Measurements from ENCODE around the gene MAPKBP1.

MAPKBP1 gene

GRCh38 chr15:41801185-41801584, 26.9 kb downstream of the MAPKBP1 start:
- no peak overlapping the region for H3K4me3 ChIP-seq (ENCODE audit: low read depth, low read length)
- TF ChIP-seq CTCF (IDR thresholded peaks at IDR 0.05; ENCODE audit: borderline replicate concordance, insufficient read depth, low read depth, low read length): no peak

- H3K4me3 ChIP-seq (ENCODE audit: low read depth, low read length): no peak overlapping the region
- TF ChIP-seq CTCF (IDR thresholded peaks at IDR 0.05; ENCODE audit: borderline replicate concordance, insufficient read depth, low read depth, low read length): no peak
These were observed 27.7 kb downstream of the MAPKBP1 start for GRCh38 chr15:41801850-41802455.

GRCh38 chr15:41804361-41804760, 30.1 kb downstream of the MAPKBP1 start:
- TF ChIP-seq CTCF (IDR thresholded peaks at IDR 0.05; ENCODE audit: borderline replicate concordance, insufficient read depth, low read depth, low read length): no peak

GRCh38 chr15:41804916-41805666, 30.8 kb downstream of the MAPKBP1 start:
- TF ChIP-seq CTCF (IDR thresholded peaks at IDR 0.05; ENCODE audit: borderline replicate concordance, insufficient read depth, low read depth, low read length): no peak
- no peak overlapping the region for H3K4me3 ChIP-seq (ENCODE audit: low read depth, low read length)

More at GRCh38 chr15:41804361-41804760, 30.1 kb downstream of the MAPKBP1 start:
- no peak overlapping the region for H3K4me3 ChIP-seq (ENCODE audit: low read depth, low read length)

GRCh38 chr15:41805711-41806110, 31.4 kb downstream of the MAPKBP1 start:
- H3K4me3 ChIP-seq (ENCODE audit: low read depth, low read length): no peak overlapping the region
- no peak for TF ChIP-seq CTCF (IDR thresholded peaks at IDR 0.05; ENCODE audit: borderline replicate concordance, insufficient read depth, low read depth, low read length)

- no peak for TF ChIP-seq CTCF (IDR thresholded peaks at IDR 0.05; ENCODE audit: borderline replicate concordance, insufficient read depth, low read depth, low read length)
- no peak overlapping the region for H3K4me3 ChIP-seq (ENCODE audit: low read depth, low read length)
These were observed 32.3 kb downstream of the MAPKBP1 start for GRCh38 chr15:41806291-41807181.

All from GM12875 (cell line).